B cell (primary cell): Measurements from ENCODE around the gene COMMD1. TPM values are rescaled to one million over a fixed set of nuclear protein-coding genes. Genes with fewer than 3 reads are reported as not detected.

Experiments used
- ATAC-seq: fragments of 200-7000 bp; cut with Tn5 transposase; one replicate; pipeline ENCODE4 v1.10.0; 2021; ENCODE audit warnings: low read depth, mild to moderate bottlenecking, moderate number of reproducible peaks, moderate library complexity
- CTCF ChIA-PET: fragments of 350-600 bp; sonication (Branson Sonifier 250); formaldehyde crosslinking; loops from one replicate; lab custom pipeline; 2021; ENCODE audit warnings: antibody characterized with exemption, inconsistent platforms; lab: Charles Lee
- POLR2A ChIA-PET: fragments of 350-600 bp; sonication (Branson Sonifier 250); formaldehyde crosslinking; loops from one replicate; lab custom pipeline; 2021; ENCODE audit warnings: antibody characterized with exemption; lab: Charles Lee
- DNase-seq: peaks from one replicate; pipeline ENCODE4 v3.0.0; 2013
- H2AFZ ChIP-seq: 2 replicates; pipeline ENCODE4 v1.6.1; 2012; ENCODE audit warnings: mild to moderate bottlenecking, low read depth, low read length; ENCODE audit not compliant: insufficient read depth, poor library complexity, severe bottlenecking
- H3K27ac ChIP-seq, 2 donors: 1 replicate in 1 of 2; 2 replicates in 1 of 2; pipeline ENCODE4 v1.5.1; 2012 to 2013; ENCODE audit warnings: low read length in 2 of 2, mild to moderate bottlenecking in 2 of 2, moderate library complexity in 1 of 2
- H3K27me3 ChIP-seq, 4 experiments: fragments of 200-600 bp in 1 of 4; sonication (generic) in 1 of 4; replicated peaks in 1 of 4; 1 replicate in 2 of 4; 2 replicates in 2 of 4; pipeline versions ENCODE4 v1.6.1 to v1.7.0; 2013 to 2016; ENCODE audit warnings: low read length in 3 of 4, mild to moderate bottlenecking in 2 of 4, mixed read lengths in 1 of 4, moderate library complexity in 1 of 4; ENCODE audit not compliant: insufficient read depth in 4 of 4, control insufficient read depth in 3 of 4; ENCODE audit errors: control extremely low read depth in 1 of 4
- H3K36me3 ChIP-seq, 2 experiments: replicated peaks in 1 of 2; 1 replicate in 1 of 2; 2 replicates in 1 of 2; pipeline versions ENCODE4 v1.6.1 to v1.7.1; 2013; ENCODE audit warnings: low read length in 1 of 2; ENCODE audit not compliant: insufficient read depth in 2 of 2, control insufficient read depth in 1 of 2; ENCODE audit errors: control extremely low read depth in 1 of 2, extremely low read depth in 1 of 2
- H3K4me1 ChIP-seq, 2 donors: fragments of 200-600 bp in 1 of 2; sonication (generic) in 1 of 2; 1 replicate in 1 of 2; 2 replicates in 1 of 2; pipeline versions ENCODE4 v1.5.1 to v1.6.1; 2013 to 2017; ENCODE audit warnings: low read length in 2 of 2; ENCODE audit not compliant: control insufficient read depth in 2 of 2, insufficient read depth in 2 of 2
- H3K4me2 ChIP-seq: replicated peaks from 2 replicates; pipeline ENCODE3; 2012; ENCODE audit warnings: mild to moderate bottlenecking, low read depth, low read length; ENCODE audit not compliant: poor library complexity, severe bottlenecking
- H3K4me3 ChIP-seq, 5 experiments: fragments of 200-600 bp in 1 of 5; sonication (generic) in 1 of 5; 1 replicate in 3 of 5; 2 replicates in 2 of 5; pipeline versions ENCODE4 v1.5.1 to v1.7.0; 2011 to 2016; ENCODE audit warnings: low read length in 4 of 5, mild to moderate bottlenecking in 4 of 5, low read depth in 2 of 5, control low read depth in 1 of 5, moderate library complexity in 1 of 5; ENCODE audit not compliant: insufficient read depth in 1 of 5; ENCODE audit errors: control extremely low read depth in 1 of 5, extremely low read depth in 1 of 5
- H3K79me2 ChIP-seq: fragments of 200-600 bp; sonication (generic); one replicate; pipeline ENCODE4 v1.6.0; 2016; ENCODE audit warnings: low read length; ENCODE audit not compliant: control insufficient read depth, insufficient read depth
- H3K9ac ChIP-seq: fragments of 200-600 bp; sonication (generic); 2 replicates; pipeline ENCODE4 v1.6.1; 2017; ENCODE audit warnings: mild to moderate bottlenecking, low read length, moderate library complexity
- H3K9me3 ChIP-seq, 3 donors: one replicate each; pipeline versions ENCODE4 v1.6.1 to v1.7.1; 2013; ENCODE audit warnings: low read length in 2 of 3; ENCODE audit not compliant: control insufficient read depth in 2 of 3, insufficient read depth in 1 of 3; ENCODE audit errors: control extremely low read depth in 1 of 3
- H4K20me1 ChIP-seq: 2 replicates; pipeline ENCODE4 v1.6.0; 2012; ENCODE audit warnings: mild to moderate bottlenecking, low read length; ENCODE audit not compliant: insufficient read depth, control insufficient read depth, poor library complexity, severe bottlenecking
- H3K27ac Mint-ChIP-seq: one replicate; pipeline ENCODE4 v1.8.0; 2021; ENCODE audit warnings: mixed read lengths
- H3K27me3 Mint-ChIP-seq: one replicate; pipeline ENCODE4 v1.8.0; 2021; ENCODE audit warnings: mixed read lengths
- H3K4me1 Mint-ChIP-seq: one replicate; pipeline ENCODE4 v1.8.0; 2021; ENCODE audit warnings: mixed read lengths
- H3K4me3 Mint-ChIP-seq: one replicate; pipeline ENCODE4 v1.8.0; 2021; ENCODE audit warnings: mixed read lengths
- H3K9me3 Mint-ChIP-seq: one replicate; pipeline ENCODE4 v1.8.0; 2022; ENCODE audit warnings: mixed read lengths; ENCODE audit not compliant: insufficient read depth
- EZH2 ChIP-seq: IDR thresholded peaks from 2 replicates; pipeline ENCODE4 v1.6.1; 2012; ENCODE audit warnings: borderline replicate concordance, low read depth, mild to moderate bottlenecking, moderate library complexity, low read length; ENCODE audit not compliant: insufficient read depth, poor library complexity, severe bottlenecking
- WGBS: methylation state at CpG from one replicate; pipeline ENCODE4 v1.1.5; 2013; ENCODE audit warnings: missing lambda C conversion rate; ENCODE audit not compliant: insufficient coverage; 5-methylcytosine and 5-hydroxymethylcytosine counted together
- intact Hi-C: fragments of 100-400 bp; cut with micrococcal nuclease; formaldehyde crosslinking; loops from one replicate; pipeline ENCODE4 v1.10.0; 2022
- polyA plus RNA-seq: library from polyadenylated mRNA; depleted of rRNA; stranded (reverse); fragments of >200 nt; gene quantifications from 2 replicates; pipeline ENCODE4 v1.2.3, GENCODE V29; 2012
- total RNA-seq, 2 donors: library from RNA; stranded (reverse); fragments of 120-200 nt in 1 of 2; gene quantifications; 1 replicate in 1 of 2; 2 replicates in 1 of 2; pipeline versions ENCODE4 v1.2.3 to v1.2.4, GENCODE V29; 2013 to 2022
- TF ChIP-seq, protein P1 (sequence below): fragments of 200-600 bp; IDR thresholded peaks from one replicate; pipeline ENCODE4 v1.8.0; 2022; ENCODE audit warnings: antibody characterized with exemption, mild to moderate bottlenecking

The COMMD1 gene
- total and polyA plus RNA-seq, 2 donors (not counting 1 experiment from before 2014, with no cell fraction given), result 20.6 to 25.1 TPM

DNA sequence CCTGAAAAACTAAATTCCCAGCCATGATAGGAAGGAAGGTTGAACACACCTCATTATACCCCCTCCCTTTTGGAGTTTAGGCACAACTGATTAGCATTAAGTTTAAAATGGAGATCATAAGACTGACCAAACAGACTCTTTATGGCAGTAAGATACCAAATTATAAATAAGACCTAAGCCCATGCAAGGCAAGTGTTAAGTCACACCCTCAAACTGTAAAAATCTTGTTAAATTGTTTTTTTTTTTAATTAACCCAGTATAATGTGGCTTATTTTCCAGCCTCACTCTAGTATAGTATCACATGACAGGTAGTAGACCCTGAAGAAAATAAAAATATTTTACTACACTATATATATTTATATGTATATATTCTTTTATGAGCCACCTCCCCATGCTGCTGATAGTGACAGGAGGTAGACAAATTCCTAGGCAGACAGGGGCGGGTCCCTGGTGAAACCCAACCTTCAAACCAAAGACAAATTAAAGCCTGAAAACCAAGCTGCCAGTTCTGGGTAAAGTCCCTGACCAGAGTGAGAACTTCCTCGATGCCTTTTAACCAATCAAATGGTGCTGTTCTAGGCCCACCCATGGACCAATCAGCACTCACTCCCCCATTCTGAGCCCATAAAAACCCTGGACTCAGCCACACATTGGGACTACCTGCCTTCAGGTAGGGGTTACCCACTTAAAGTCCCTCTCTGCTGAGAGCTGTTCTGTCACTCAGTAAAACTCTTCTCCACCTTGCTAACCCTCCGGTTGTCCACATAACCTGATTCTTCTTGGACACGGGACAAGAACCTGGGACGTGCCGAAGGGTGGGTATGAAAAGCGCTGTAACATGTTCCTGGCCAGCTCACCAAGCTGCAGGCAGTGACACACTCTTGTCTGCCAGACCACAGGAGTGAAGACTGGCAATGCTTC lies 166.5 kb downstream of the COMMD1 start:
- H3K27me3 ChIP-seq, result no peaks in the 10 kb centered on the region
- 94% methylated on average over 6 of the region's 7 CpGs for WGBS
- H3K4me2 ChIP-seq, result no peak overlapping the region
- POLR2A ChIA-PET, result no interaction called here
- intact Hi-C loops, result no loop called here
- no peak overlapping the region for H3K4me3 ChIP-seq
- H3K9me3 ChIP-seq, result peaks cover 0 to 20% (median 15%) of the 10 kb centered on the region in 3 donors
- DNase-seq, result no peak
- TF ChIP-seq, protein P1, sequence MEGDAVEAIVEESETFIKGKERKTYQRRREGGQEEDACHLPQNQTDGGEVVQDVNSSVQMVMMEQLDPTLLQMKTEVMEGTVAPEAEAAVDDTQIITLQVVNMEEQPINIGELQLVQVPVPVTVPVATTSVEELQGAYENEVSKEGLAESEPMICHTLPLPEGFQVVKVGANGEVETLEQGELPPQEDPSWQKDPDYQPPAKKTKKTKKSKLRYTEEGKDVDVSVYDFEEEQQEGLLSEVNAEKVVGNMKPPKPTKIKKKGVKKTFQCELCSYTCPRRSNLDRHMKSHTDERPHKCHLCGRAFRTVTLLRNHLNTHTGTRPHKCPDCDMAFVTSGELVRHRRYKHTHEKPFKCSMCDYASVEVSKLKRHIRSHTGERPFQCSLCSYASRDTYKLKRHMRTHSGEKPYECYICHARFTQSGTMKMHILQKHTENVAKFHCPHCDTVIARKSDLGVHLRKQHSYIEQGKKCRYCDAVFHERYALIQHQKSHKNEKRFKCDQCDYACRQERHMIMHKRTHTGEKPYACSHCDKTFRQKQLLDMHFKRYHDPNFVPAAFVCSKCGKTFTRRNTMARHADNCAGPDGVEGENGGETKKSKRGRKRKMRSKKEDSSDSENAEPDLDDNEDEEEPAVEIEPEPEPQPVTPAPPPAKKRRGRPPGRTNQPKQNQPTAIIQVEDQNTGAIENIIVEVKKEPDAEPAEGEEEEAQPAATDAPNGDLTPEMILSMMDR, result no peak
- no peak for TF ChIP-seq EZH2
- H3K27ac ChIP-seq, result no peak overlapping the region
- Mint-ChIP-seq H3K4me1 (no peaks in the 10 kb centered on the region), H3K9me3 (no peaks in the 10 kb centered on the region), H3K4me3 (no peak overlapping the region), H3K27ac (no peak overlapping the region), H3K27me3 (no peaks in the 10 kb centered on the region)
- peaks cover 3% of the 10 kb centered on the region for H3K79me2 ChIP-seq
- no peaks in the 10 kb centered on the region for H3K4me1 ChIP-seq
- no peaks in the 10 kb centered on the region for H3K36me3 ChIP-seq
- no peak for ATAC-seq
- CTCF ChIA-PET, result no interaction called here
- H4K20me1 ChIP-seq, result no peaks in the 10 kb centered on the region
- H2AFZ ChIP-seq, result no peak overlapping the region
- no peak overlapping the region for H3K9ac ChIP-seq

- Mint-ChIP-seq H3K4me1 (no peaks in the 10 kb centered on the region), H3K27me3 (no peaks in the 10 kb centered on the region), H3K27ac (no peak overlapping the region), H3K9me3 (no peaks in the 10 kb centered on the region), H3K4me3 (no peak overlapping the region)
- H3K79me2 ChIP-seq, result peaks cover 3% of the 10 kb centered on the region
- TF ChIP-seq, protein P1, result no peak
- TF ChIP-seq EZH2, result no peak
- no peaks in the 10 kb centered on the region for H3K4me1 ChIP-seq
- H3K4me2 ChIP-seq, result no peak overlapping the region
- no peaks in the 10 kb centered on the region for H4K20me1 ChIP-seq
- DNase-seq (no peak), ATAC-seq (no peak)
- no peak overlapping the region for H3K9ac ChIP-seq
- no CpG with 5 or more reads among the region's 2 CpGs for WGBS
- intact Hi-C loops, result no loop called here
- no peaks in the 10 kb centered on the region for H3K27me3 ChIP-seq
- H3K9me3 ChIP-seq, result peaks cover 0 to 20% (median 15%) of the 10 kb centered on the region in 3 donors
- no peak overlapping the region for H2AFZ ChIP-seq
- ChIA-PET POLR2A (no interaction called here), CTCF (no interaction called here)
- H3K27ac ChIP-seq, result no peak overlapping the region
- no peaks in the 10 kb centered on the region for H3K36me3 ChIP-seq
- no peak overlapping the region for H3K4me3 ChIP-seq
These were observed 168.8 kb downstream of the COMMD1 start for GRCh38 chr2:62074233-62074632.
